Left colon (tissue), 2 donors: ENCODE results near the gene RAC3. TPM values are rescaled to one million over a fixed set of nuclear protein-coding genes. Genes with fewer than 3 reads are reported as not detected.
"Not testable (repeated sequence)": the region's sequence is repeated elsewhere in the genome, so short reads cannot be mapped to it uniquely, and the experiment has no call there.

ENCODE experiments used
- ATAC-seq: fragments of 200-7000 bp; cut with Tn5 transposase; one replicate; pipeline ENCODE4 v1.9.1; 2020; ENCODE audit warnings: mild to moderate bottlenecking, moderate library complexity
- DNase-seq, 2 donors: peaks; one replicate each; pipeline ENCODE4 v3.0.0-alpha.2; 2020
- intact Hi-C, 2 donors: fragments of 100-400 bp; cut with DNase I in 1 of 2; cut with micrococcal nuclease in 1 of 2; formaldehyde crosslinking; loops; one replicate each; pipeline versions ENCODE4 v1.11.2 to v1.14.0; 2022; cut with DNase I, micrococcal nuclease
- total RNA-seq, 2 donors: library from RNA; stranded (reverse); fragmentation: NEBNext Ultra II Directional; extraction: Animal tissue kit (Norgen Biotek cat#: 25700); gene quantifications; one replicate each; pipeline ENCODE4 v1.2.1, GENCODE V29; 2021
- donor health status: DM: no; HTN: no; CAD: no.
- donor health status: DM: yes; HTN: yes; CAD: no.

The RAC3 gene
- total RNA-seq, 2 donors from 2014 or later, result 4.2 to 9.0 TPM

DNA sequence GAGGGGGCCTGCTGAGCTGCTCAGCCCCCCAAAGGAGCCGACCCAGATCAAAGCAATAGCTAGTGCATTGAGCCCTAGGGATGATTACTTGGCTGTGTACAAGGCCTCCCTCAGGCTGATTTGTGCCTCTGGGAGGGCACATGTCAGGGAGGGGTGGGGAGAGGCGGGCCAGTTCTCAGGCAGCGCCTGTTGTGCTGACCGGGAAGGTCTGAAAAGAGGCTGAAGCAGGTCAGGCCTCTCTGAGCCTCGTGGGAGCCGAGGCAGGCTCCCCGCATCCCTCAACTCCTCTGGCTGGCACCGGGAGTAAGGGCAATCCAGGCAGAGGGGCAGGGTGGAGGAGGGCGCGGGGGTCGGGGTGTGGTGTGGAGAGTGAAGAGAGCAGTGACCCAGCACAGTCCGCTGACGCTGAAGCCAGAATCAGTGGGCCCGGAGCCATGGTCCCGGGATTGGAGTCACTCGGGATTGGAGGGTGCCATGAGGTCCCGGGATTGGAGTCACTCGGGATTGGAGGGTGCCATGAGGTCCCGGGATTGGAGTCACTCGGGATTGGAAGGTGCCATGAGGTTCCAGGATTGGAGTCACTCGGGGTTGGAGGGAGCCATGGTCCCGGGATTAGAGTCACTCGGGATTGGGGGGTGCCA lies 3.0 kb downstream of the RAC3 start:
- DNase-seq (no peak), ATAC-seq (no peak)
- intact Hi-C loops, result loop anchor here (5.0 kb wide), 1 partner anchor 118 kb away; no protein-coding TSS in a partner anchor

DNA sequence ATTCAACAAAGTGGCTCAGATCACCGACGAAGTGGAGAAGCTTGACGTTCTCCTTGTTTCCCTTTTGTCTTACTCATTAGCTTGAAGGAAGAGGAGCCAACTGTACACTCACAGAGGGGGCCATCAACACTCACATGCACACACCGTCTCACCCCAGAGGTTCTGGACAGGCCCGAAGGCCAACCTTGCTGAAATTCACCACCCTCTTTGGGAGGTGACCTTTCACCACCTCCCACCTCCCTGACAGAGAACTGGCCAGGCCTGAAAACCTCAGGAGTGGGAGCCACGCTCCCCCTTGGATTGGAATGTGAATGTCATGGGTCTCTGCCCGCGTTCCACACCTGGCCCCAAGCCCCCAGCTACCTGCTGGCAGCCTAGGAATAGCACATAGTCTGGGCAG lies 4.0 kb downstream of the RAC3 start:
- intact Hi-C loops, result no loop called here
- ATAC-seq (no peak), DNase-seq (no peak)

DNA sequence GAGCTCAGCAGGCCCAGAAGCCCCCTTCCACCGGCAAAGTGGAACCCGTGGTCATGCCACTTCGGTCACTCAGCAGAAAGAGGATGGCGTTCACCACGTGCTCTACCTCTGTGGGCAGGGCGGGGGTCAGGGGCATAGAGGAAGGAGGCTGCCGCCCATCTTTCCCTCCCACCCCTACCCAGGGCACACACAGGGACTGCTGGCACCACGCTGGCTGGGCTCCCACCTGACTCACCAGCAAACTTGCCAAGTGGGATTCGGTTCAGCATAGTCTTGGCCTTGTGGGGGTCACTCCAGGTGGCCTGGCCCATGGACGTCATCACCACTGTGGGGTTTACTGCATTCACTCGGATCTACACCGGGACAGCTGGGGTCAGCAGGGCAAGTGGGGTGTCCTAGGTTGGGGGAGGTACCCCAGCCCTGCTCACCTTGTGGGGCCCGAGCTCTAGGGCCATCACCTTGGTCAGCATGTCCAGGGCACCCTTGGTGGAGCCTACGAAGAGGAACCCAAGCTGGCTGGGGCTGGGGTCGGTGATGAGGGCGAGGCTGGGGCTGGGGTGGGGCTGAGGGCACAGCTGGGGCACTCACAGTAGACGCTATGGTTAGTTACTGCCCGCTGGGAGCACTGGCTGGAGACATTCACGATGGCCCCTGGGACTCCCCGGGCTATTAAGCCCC lies 4.6 kb downstream of the RAC3 start:
- ATAC-seq, result no peak
- DNase-seq, result no peak
- intact Hi-C loops, result no loop called here

DNA sequence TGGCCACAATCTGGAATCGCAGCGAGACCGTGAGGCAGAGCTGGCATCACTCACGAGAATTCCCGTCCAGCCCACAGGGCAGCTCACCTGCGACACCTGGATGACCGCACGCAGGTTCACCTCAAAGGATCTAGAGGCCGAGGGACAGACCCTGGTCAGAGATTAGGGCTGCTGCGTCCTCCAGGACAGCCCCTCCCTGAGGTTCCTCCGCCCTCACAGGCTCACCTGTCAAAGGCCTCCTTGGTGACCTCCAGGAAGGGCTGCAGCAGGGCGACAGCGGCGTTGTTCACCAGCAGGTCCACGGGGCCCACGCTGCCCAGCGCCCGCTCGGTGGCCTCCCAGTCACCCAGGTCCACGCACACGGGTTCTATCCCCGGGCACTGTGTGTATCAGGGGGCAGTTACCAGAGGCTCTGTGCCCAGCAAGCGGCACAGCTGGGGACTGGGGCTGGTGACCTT lies 5.2 kb downstream of the RAC3 start:
- ATAC-seq (peak; percentile 3), DNase-seq (peak in 1 of 2 donors; percentile 47)
- intact Hi-C loops, result no loop called here

DNA sequence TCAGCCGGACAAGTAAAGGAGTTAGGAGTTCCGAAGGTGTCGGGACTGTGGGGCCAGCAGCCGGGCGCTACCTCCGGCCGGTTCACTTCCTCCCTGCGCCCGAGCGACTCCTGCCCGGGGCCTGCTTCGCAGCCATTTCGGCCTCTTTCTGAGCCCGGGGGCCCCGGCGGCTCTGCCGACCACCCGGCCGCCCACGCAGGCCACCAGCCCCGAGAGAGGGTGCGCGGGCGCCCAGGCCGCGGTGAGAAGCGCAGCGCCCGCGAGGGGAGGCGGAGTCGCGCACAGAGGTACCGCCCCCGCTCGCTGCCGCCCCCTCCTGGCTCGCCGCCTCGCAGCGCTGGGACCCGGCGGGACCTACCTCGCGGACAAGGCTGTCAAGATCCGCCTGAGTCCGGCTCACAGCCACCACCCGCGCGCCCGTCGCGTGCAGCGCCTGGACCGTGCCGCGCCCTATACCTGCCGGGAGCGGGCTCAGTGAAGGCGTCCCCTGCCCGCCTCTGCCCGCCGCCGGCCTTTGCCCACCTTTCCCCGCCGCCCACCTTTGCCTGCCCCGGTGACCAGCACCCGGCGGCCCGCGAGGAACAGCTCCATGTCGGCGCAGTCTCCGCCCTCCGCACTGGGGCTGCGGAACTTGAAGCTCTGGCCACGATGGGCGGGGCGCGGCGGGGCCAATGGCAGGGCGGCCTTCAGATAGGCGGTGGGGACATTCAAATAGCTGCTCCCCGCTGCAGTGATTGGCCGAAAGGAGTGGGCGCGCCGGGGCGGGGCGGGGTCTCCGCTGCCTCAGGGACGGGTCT lies 5.8 kb downstream of the RAC3 start, which contains the start of gene DCXR:
Gene DCXR, minus strand, starts transcription at position 606 of the 797 bp plus-strand sequence. Its CDS starts 15 bp downstream, at position 591.
- DNase-seq, result peak; percentile 97 to 98
- intact Hi-C loops, result no loop called here

DNA sequence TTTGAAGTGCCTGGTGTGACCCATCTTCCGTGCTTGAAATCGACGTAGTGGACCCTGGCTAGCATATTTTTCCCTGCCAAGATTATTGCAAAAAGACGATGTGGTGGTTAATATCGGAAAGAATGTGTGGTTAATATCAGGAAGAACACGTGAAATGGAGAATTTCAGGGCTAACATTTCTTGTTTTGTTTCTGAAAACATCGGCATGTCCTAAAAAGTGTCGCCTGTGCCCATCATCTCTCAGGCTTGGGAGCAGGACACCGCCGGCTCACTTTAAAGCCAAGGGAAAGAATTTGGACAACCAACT lies 6.4 kb downstream of the RAC3 start:
- DNase-seq (no peak), ATAC-seq (no peak)
- intact Hi-C loops, result no loop called here

More for the DNA sequence above, 5.8 kb downstream of the RAC3 start, which contains the start of gene DCXR:
- peak; percentile 92 for ATAC-seq

DNA sequence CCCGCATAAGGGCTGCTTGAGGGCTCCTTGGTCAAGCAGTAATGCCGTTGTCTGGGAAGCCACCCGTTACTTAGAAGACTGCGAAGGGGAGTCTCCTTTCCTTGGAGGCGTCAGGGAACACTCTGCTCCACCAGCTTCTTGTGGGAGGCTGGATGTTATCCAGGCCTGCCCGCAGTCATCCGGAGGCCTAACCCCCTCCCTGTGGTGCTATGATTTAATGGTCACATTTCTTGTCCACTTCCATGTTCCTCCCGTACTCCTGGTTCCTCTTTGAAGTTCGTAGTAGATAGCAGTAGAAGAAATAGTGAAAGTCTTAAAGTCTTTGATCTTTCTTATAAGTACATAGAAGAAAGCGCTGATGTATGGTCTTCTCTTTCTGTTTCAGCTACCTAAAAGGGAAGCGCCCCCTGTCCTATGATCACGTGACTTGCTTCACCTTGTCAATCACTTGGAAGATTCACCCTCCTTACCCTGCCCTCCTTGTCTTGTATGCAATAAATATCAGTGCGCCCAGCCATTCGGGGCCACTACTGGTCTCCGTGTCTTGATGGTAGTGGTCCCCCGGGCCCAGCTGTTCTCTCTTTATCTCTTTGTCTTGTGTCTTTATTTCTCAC lies 7.4 kb downstream of the RAC3 start:
- DNase-seq, ATAC-seq, intact Hi-C loops: not testable (repeated sequence)

DNA sequence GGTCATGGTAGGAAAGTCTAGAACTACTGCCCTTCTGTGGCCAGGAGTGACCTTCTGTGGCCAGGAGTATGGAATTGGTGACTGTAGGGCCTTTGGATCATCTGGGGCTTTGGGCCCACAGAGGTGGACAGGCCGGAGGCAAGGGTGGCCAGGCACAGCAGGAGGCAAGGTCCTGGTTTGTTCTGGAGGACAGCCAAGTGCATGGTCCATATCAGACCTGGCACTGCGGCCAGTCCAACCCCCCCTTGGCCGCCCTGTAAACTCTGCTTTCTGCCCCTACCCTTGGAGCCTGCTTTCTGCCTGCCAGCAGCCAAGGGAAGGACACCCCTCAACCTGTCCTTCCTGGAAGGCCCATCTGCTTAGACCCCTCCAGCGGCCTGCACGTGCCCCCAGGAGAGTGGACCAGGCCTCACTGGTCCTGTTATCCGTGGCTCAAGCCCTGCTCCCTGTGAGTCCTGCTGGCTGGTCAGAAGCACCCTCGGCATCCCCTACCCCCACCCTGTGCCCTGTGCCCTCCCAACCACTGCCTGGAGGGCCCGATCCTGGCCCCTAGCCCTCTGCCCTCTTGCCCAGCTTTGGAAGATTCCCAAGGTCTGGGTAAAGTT lies 8.3 kb downstream of the RAC3 start:
- DNase-seq (no peak), ATAC-seq (no peak)
- intact Hi-C loops, result no loop called here

DNA sequence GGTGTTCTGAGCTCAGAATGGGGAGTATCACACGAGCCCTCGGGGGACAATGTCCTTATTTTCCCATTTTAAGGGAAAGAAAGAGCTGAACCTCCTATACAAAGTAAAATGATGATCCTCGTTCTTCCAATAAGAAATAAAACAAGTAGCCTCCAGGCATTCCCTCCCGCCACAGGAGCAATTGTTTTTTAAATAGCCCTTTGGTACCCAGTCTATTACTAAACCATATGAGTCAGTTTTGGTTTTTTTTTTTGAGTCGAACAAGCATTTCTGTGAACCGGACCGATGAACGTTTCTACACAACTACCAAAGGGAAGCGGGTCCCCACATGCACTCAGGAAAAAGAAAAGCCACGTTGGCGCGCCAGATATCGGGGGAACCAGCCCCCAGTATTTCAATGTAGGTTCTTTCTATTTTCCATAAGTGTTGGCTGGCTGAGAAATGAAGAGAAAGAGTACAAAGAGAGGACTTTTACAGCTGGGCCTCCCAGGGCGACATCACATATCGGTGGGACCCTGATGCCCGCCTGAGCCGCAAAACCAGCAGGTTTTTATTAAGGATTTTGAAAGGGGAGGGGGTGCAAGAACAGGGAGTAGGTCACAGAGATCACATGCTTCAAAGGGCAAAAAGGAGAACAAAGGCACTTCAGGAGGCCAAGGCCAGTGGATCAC lies 9.8 kb downstream of the RAC3 start:
- no peak for DNase-seq
- intact Hi-C loops, result no loop called here
- no peak for ATAC-seq

DNA sequence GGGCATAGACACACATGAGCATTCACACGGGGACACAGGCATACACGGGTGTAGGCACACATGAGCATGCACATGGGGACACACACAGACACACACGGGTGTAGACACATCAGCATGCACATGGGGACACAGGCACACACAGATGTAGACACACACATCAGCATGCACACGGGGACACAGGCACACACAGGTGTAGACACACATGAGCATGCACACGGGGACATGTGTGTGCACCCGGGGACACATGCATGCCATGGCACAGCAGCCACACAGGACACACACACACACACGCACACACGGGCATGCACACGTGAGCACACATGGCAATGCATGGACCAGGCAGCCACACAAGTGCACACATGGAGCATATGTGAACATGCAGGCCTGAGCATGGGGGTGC lies 11.2 kb downstream of the RAC3 start:
- DNase-seq (no peak), ATAC-seq (no peak)
- intact Hi-C loops, result no loop called here

DNA sequence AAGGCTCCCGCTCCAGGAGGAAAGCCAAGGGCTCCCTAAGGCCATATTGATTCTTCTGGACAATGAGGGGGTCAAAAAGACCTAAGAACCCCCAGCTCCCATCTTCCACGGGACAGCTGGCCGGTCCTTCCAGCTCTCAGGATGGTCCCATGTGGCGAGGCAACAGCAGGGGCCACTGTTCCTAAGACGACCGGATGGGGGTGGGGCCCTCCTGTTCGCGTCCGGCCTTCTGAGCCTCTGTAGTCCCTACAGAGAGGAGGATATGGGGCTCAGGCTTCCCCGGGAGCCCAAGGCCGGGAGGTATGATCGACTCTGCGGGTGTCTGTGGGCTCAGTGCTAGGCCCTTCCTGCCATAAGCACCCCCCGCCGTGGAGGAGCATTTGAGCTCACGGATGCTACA lies 12.0 kb downstream of the RAC3 start:
- intact Hi-C loops, result no loop called here
- no peak for ATAC-seq
- DNase-seq, result no peak

DNA sequence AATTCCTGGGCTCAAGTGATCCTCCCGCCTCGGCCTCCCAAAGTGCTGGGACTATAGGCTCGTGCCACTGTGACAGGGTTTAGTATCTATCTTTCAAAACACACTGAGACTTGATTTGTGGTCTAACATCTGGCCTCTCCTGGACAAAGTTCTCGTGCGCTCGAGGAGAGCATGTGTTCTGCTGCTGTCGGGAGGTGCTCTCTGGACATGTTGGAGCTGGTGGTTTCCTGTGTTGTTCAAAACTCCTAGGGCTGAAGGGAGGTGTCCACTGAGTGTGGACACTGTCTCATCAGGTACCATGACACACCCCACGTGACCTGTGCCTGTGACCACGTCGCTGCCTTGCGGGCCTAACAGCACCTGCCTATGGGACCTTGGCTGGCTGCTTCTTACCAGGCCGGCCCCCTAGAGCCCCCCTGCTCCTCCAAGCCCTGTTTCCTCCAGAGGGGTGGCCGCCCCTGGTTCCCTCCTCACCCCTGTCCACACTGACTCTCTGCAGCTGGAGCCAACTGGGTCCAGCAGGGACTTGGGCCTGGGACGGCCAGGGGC lies 14.5 kb downstream of the RAC3 start:
- DNase-seq (no peak), ATAC-seq (no peak)
- intact Hi-C loops, result no loop called here

DNA sequence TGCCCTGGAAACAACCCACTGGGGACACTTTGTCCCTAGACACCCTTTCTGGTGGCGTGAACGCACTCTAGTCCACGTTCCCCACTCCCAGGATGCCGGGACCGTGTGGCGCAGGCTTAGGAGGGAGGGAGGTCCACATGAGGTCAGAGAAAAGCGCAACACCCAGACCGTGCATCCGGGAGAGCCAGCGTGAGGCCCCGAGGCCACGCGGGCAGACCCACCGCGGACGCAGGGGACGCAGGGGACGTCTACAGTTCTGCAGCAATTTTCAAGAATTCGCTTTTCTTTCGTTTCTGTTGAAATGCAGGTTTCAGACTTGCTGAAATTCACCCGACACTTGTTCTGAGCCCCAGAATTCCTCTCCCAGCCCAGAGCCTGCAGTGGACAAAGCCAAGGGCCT lies 15.4 kb downstream of the RAC3 start:
- DNase-seq (no peak), ATAC-seq (no peak)
- intact Hi-C loops, result no loop called here

DNA sequence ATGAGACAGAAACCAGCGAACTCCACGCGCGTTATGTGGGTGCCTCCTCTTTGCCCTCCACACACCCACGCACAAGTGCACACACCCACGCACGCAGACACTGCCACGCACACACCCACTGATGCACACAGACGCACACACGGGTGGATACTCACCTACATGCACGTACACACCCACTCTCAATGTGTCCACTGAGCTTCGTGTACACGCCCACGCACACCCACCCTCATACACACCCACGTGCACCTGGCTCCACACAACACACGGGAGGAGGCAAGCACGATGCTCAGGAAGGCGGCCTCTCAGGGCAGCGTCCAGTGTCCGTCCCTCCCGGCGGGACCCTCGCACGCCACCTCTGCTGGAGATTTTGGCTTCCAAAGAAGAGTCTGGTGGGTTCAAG lies 15.9 kb downstream of the RAC3 start:
- intact Hi-C loops, result no loop called here
- DNase-seq (no peak), ATAC-seq (no peak)

DNA sequence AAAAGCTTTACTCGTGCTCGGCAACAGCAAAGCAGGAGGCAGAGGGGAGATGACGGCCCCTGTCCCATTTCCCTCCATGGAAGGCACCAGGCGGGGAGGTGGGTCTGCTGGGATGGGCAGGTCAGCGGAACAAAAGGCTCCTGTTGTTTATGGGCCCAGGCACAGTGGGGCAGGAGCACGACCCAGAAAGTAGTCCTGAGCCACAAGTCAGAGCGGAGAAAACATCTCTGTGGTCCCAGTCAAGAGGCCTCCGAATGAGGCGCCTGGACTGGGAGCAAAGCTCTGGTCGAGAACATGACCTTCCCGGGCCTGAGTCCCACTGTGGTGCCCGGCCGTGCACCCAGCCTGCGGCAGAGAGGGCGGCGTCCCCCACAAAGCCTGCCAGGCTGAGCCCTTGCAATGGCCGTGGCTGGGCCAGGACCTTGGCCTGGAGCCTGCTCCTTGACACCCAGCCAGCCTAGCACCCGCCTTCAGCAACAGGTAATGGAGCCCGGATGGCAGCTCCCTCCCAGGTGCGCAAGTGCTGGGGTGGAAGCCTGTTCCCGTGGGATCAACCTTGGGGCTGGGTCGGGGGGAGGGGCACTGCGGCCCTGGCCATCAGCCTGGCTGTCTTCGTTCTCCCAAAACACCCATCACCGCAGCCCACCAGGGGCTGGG lies 16.6 kb downstream of the RAC3 start:
- DNase-seq, result no peak
- intact Hi-C loops, result no loop called here
- no peak for ATAC-seq

DNA sequence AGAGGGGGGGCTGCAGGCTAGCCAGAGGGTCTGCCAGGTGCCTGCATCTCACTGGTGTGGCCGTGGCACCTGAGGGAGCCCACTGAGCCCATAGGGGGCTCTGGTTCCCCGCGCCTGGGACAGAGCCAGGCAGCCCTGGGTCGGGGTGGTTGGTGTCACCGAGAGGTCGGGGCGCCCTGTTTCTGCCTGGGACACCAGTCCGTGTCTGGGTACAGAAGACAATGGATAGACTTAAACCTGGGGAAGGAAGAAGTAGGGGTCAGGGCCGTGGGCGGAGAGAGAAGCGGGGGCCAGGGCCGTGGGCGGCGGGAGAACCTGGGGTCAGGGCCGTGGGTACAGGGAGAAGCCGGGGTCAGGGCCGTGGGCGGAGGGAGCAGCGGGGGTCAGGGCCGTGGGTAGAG lies 17.1 kb downstream of the RAC3 start:
- DNase-seq (no peak), ATAC-seq (no peak)
- intact Hi-C loops, result no loop called here

DNA sequence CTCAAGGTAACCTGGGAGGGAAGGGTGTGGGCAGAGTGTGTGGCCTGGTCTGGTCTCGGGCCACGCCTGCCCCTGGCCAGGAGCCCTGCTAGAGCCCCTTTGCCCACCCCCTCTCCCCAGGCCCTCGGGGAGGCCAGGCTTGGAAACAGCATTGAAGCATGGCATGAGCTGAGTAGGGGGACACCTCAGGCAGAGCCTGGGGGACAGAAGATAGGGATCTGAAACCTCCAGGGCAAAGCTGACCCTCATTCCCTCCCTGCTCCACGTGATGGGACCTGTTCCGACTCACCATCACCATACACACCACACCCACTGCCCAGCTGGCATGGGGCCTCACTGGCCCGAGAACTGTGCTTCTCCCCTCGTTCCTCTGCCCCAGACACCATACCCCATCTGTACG lies 17.6 kb downstream of the RAC3 start:
- ATAC-seq (no peak), DNase-seq (no peak)
- intact Hi-C loops, result no loop called here

DNA sequence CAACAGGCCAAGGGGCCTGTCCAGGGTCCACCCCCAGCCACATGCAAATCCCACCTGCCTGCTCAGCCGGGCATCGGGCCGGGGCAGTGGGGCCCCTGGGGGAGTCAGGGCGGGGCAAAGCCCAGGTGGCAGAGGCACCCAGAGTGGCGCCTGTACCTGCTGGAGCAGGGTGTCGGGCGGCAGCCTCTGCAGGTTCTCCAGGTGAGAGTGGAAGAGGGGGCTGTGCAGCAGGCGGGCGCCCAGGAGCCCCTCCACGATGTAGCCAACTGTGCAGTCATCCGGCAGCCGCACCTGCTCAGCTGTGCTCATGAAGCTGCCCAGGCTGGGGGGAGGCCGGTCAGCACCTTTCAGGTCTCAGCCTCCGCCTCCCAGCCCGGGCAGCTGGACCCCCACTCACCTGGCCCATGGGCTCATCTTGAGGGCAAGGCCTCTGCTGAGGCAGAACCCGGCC lies 18.1 kb downstream of the RAC3 start:
- ATAC-seq, result no peak
- no peak for DNase-seq
- intact Hi-C loops, result no loop called here
